SK-N-SH (cell line): ENCODE results near the gene PSTPIP2. TPM values are rescaled to one million over a fixed set of nuclear protein-coding genes. Genes with fewer than 3 reads are reported as not detected.
A peak's percentile ranks its signal among the peaks of the same experiment; 100 is the strongest.

Source experiments
- CTCF ChIA-PET: fragments of 300-600, 350-600 bp; formaldehyde crosslinking; extraction: SDS; loops from one replicate; lab custom pipeline; 2021; lab: Yijun Ruan, JAX
- POLR2A ChIA-PET: fragments of 350-600 bp; sonication (Branson Sonifier 250); formaldehyde crosslinking; extraction: SDS; loops from one replicate; lab custom pipeline; 2020; ENCODE audit warnings: antibody characterized with exemption, inconsistent platforms; lab: Yijun Ruan, JAX
- DNase-seq: peaks from one replicate; pipeline ENCODE4 v3.0.0; 2012
- H2AFZ ChIP-seq: fragments of 200-600 bp; sonication (generic); 2 replicates; pipeline ENCODE4 v1.8.1; 2016; ENCODE audit warnings: antibody characterized with exemption, mild to moderate bottlenecking, low read depth
- H3F3A ChIP-seq: fragments of 200-600 bp; sonication (generic); replicated peaks from 2 replicates; pipeline ENCODE3; 2016; ENCODE audit warnings: antibody characterized with exemption, mild to moderate bottlenecking; ENCODE audit not compliant: insufficient read depth
- H3K27ac ChIP-seq, 2 experiments: fragments of 200-500 bp in 1 of 2; fragments of 200-600 bp in 1 of 2; sonication (Bioruptor generic) in 1 of 2; sonication (generic), shearing (Covaris generic) in 1 of 2; 2 replicates each; pipeline versions ENCODE4 v1.5.1 to v1.6.1; 2014 to 2016; ENCODE audit warnings: low read depth in 2 of 2, inconsistent platforms in 1 of 2, low read length in 1 of 2, mild to moderate bottlenecking in 1 of 2, mixed read lengths in 1 of 2
- H3K27me3 ChIP-seq: fragments of 200-600 bp; sonication (generic), shearing (Covaris generic); 2 replicates; pipeline ENCODE4 v1.6.1; 2016; ENCODE audit warnings: mixed run types; ENCODE audit not compliant: insufficient read depth
- H3K36me3 ChIP-seq, 2 experiments: fragments of 200-500 bp in 1 of 2; fragments of 200-600 bp in 1 of 2; sonication (Bioruptor generic) in 1 of 2; sonication (generic) in 1 of 2; replicated peaks in 1 of 2; 2 replicates each; pipeline versions ENCODE3 to v1.5.1; 2014 to 2016; ENCODE audit warnings: low read length in 1 of 2, mild to moderate bottlenecking in 1 of 2; ENCODE audit not compliant: insufficient read depth in 2 of 2, control insufficient read depth in 1 of 2
- H3K4me1 ChIP-seq, 2 experiments: fragments of 200-500 bp in 1 of 2; fragments of 200-600 bp in 1 of 2; sonication (Bioruptor generic) in 1 of 2; sonication (generic), shearing (Covaris generic) in 1 of 2; 2 replicates each; pipeline versions ENCODE4 v1.5.1 to v1.6.1; 2014 to 2016; ENCODE audit warnings: low read depth in 1 of 2, low read length in 1 of 2, mixed run types in 1 of 2; ENCODE audit not compliant: insufficient read depth in 2 of 2, control insufficient read depth in 1 of 2
- H3K4me2 ChIP-seq: fragments of 200-600 bp; sonication (generic), shearing (Covaris generic); 2 replicates; pipeline ENCODE4 v1.6.1; 2017; ENCODE audit warnings: mixed run types
- H3K4me3 ChIP-seq, 2 experiments: fragments of 200-500 bp in 1 of 2; fragments of 200-600 bp in 1 of 2; sonication (Bioruptor generic) in 1 of 2; sonication (generic), shearing (Covaris generic) in 1 of 2; 2 replicates each; pipeline versions ENCODE4 v1.5.1 to v1.8.1; 2014 to 2016; ENCODE audit warnings: low read depth in 2 of 2, inconsistent platforms in 1 of 2, low read length in 1 of 2, mild to moderate bottlenecking in 1 of 2, mixed read lengths in 1 of 2, moderate library complexity in 1 of 2
- H3K79me2 ChIP-seq: fragments of 200-600 bp; sonication (generic); 2 replicates; pipeline ENCODE4 v1.8.1; 2017; ENCODE audit warnings: mild to moderate bottlenecking; ENCODE audit not compliant: insufficient read depth
- H3K9ac ChIP-seq: fragments of 200-600 bp; sonication (generic); 2 replicates; pipeline ENCODE4 v1.6.1; 2017; ENCODE audit warnings: mixed run types
- H3K9me2 ChIP-seq: fragments of 200-600 bp; sonication (generic); 2 replicates; pipeline ENCODE4 v1.6.1; 2017; ENCODE audit warnings: mixed run types
- H3K9me3 ChIP-seq: fragments of 200-600 bp; sonication (generic); 2 replicates; pipeline ENCODE4 v1.6.1; 2017; ENCODE audit warnings: mixed run types, mild to moderate bottlenecking, moderate library complexity
- H4K20me1 ChIP-seq: fragments of 200-600 bp; sonication (generic); 2 replicates; pipeline ENCODE4 v1.6.1; 2017; ENCODE audit warnings: mild to moderate bottlenecking, mixed run types; ENCODE audit not compliant: insufficient read depth
- CHD2 ChIP-seq: fragments of 150-350 bp; IDR thresholded peaks from 2 replicates; pipeline ENCODE4 v1.6.1; 2018; ENCODE audit warnings: low read length; ENCODE audit not compliant: partially characterized antibody
- ELF1 ChIP-seq: IDR thresholded peaks from 2 replicates; pipeline ENCODE4 v1.4.0; 2012
- EP300 ChIP-seq, 2 experiments: IDR thresholded peaks; 2 replicates each; pipeline versions ENCODE4 v1.4.0 to v1.6.1; 2012; ENCODE audit warnings: borderline replicate concordance in 1 of 2, low read depth in 1 of 2, low read length in 1 of 2
- EZH2phosphoT487 ChIP-seq: fragments of 200-600 bp; sonication (generic); IDR thresholded peaks from 2 replicates; pipeline ENCODE4 v1.6.1; 2017; ENCODE audit warnings: low read depth, mixed run types, mild to moderate bottlenecking, antibody characterized with exemption, moderate library complexity, borderline replicate concordance
- FOSL2 ChIP-seq: IDR thresholded peaks from 2 replicates; pipeline ENCODE4 v1.4.0; 2012; ENCODE audit warnings: low read depth, mild to moderate bottlenecking, moderate library complexity, borderline replicate concordance
- FOXJ3 ChIP-seq: sonication (generic); formaldehyde crosslinking; IDR thresholded peaks from 2 replicates; pipeline ENCODE4 v1.5.1; 2020; ENCODE audit warnings: mild to moderate bottlenecking, missing genetic modification reagents
- FOXM1 ChIP-seq: IDR thresholded peaks from 2 replicates; pipeline ENCODE4 v1.4.0; 2012; ENCODE audit warnings: low read depth, mild to moderate bottlenecking
- GABPA ChIP-seq: IDR thresholded peaks from 2 replicates; pipeline ENCODE4 v1.4.0; 2012; ENCODE audit warnings: low read depth, mild to moderate bottlenecking
- JUND ChIP-seq: IDR thresholded peaks from 2 replicates; pipeline ENCODE4 v1.4.0; 2012
- NFIC ChIP-seq: IDR thresholded peaks from 2 replicates; pipeline ENCODE4 v1.4.0; 2012; ENCODE audit warnings: borderline replicate concordance
- NRF1 ChIP-seq: IDR thresholded peaks from 2 replicates; pipeline ENCODE4 v1.6.1; 2012; ENCODE audit warnings: low read depth, mild to moderate bottlenecking, low read length
- POLR2AphosphoS5 ChIP-seq: IDR thresholded peaks from 2 replicates; pipeline ENCODE4 v1.6.1; 2012; ENCODE audit warnings: low read depth, low read length
- RAD21 ChIP-seq: IDR thresholded peaks from 2 replicates; pipeline ENCODE4 v1.6.1; 2012; ENCODE audit warnings: mild to moderate bottlenecking, low read length
- RFX5 ChIP-seq: IDR thresholded peaks from 2 replicates; pipeline ENCODE4 v1.6.1; 2012; ENCODE audit warnings: mild to moderate bottlenecking, improper control_type of control experiment, low read length
- RXRA ChIP-seq: IDR thresholded peaks from 2 replicates; pipeline ENCODE4 v1.4.0; 2012; ENCODE audit warnings: low read depth, mild to moderate bottlenecking, borderline replicate concordance
- SIN3A ChIP-seq: IDR thresholded peaks from 2 replicates; pipeline ENCODE4 v1.6.1; 2012; ENCODE audit warnings: low read depth, mild to moderate bottlenecking, low read length, moderate library complexity, borderline replicate concordance
- TAF1 ChIP-seq: IDR thresholded peaks from 2 replicates; pipeline ENCODE4 v1.6.1; 2012; ENCODE audit warnings: low read depth, mild to moderate bottlenecking, low read length, moderate library complexity, borderline replicate concordance
- TCF12 ChIP-seq: IDR thresholded peaks from 2 replicates; pipeline ENCODE4 v1.4.0; 2012
- TEAD4 ChIP-seq: IDR thresholded peaks from 2 replicates; pipeline ENCODE4 v1.4.0; 2012; ENCODE audit warnings: mild to moderate bottlenecking, borderline replicate concordance; ENCODE audit not compliant: insufficient read depth
- YY1 ChIP-seq: IDR thresholded peaks from 2 replicates; pipeline ENCODE4 v1.4.0; 2012; ENCODE audit warnings: low read depth, mild to moderate bottlenecking
- WGBS: methylation state at CpG from one replicate; pipeline ENCODE4 v1.1.6; 2017; ENCODE audit warnings: low lambda C conversion rate; 5-methylcytosine and 5-hydroxymethylcytosine counted together
- polyA plus RNA-seq, 3 experiments: library from polyadenylated mRNA; depleted of rRNA; stranded (reverse); fragments of >200 nt; gene quantifications; 2 replicates each; pipeline ENCODE4 v1.2.3, GENCODE V29; 2012
- TF ChIP-seq, protein P1 (sequence below): IDR thresholded peaks from 2 replicates; pipeline ENCODE4 v1.4.0; 2012; ENCODE audit warnings: low read depth, borderline replicate concordance
- TF ChIP-seq, protein P2 (sequence below): IDR thresholded peaks from 2 replicates; pipeline ENCODE4 v1.4.0; 2012; ENCODE audit warnings: low read depth
- TF ChIP-seq, protein P3 (sequence below): IDR thresholded peaks from 2 replicates; pipeline ENCODE4 v1.6.1; 2012; ENCODE audit warnings: mild to moderate bottlenecking, low read depth, low read length, moderate library complexity
- TF ChIP-seq, protein P4 (sequence below): IDR thresholded peaks from 2 replicates; pipeline ENCODE4 v1.4.0; 2012; ENCODE audit warnings: low read depth, borderline replicate concordance
- TF ChIP-seq, protein P5 (sequence below): IDR thresholded peaks from 2 replicates; pipeline ENCODE4; 2012

PSTPIP2 gene
- polyA plus RNA-seq, 1 of the 3 experiments (the other 2 are of a cell fraction), result 9.5 TPM

DNA sequence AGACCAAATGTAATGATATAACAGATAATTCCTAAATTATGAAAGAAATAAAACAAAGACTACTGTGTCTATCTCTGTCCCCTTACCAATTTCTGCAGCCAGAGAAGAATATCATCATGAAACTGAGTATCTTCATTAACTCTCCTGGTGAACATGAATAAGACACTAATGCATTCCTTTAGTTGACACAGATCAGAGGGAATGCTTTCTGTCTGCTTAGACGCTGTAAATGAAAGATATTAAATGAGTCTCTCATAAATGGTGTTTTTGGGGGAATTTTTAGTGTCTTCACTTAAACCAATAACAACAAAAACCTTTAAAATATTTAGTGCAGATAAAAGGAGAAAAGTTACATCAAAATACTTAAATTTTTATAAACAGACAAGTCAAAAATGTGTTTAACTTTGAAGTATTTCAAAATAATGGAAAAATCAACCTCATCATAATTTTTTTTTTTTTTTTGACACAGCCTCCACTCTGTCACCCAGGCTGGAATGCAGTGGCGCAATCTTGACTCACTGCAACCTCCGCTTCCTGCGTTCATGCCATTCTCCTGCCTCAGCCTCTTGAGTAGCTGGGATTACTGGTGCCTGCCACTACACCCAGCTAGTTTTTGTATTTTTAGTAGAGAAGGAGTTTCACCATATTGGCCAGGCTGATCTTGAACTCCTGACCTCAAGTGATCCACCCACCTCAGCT, 120.9 kb downstream of the PSTPIP2 start:
- peak overlapping the region; percentile 36 to 86; a peak in 3 of 4 replicates for H3K27ac ChIP-seq
- peak overlapping the region; percentile 56 for H3K9ac ChIP-seq
- ChIA-PET POLR2A (no interaction called here), CTCF (interaction anchor here (0.6 kb wide), 1 partner anchor 153 kb away, joined by 3 read pairs; the partner anchor contains the start of gene HAUS1)
- peaks cover 0 to 35% of the 10 kb centered on the region in 2 experiments; a peak in 2 of 4 replicates for H3K4me1 ChIP-seq
- H3K9me2 ChIP-seq, result no peaks in the 10 kb centered on the region
- peaks cover 50% of the 10 kb centered on the region for H3F3A ChIP-seq
- no peaks in the 10 kb centered on the region for H3K27me3 ChIP-seq
- H4K20me1 ChIP-seq, result no peaks in the 10 kb centered on the region
- no peak for DNase-seq
- no peak overlapping the region for H3K4me3 ChIP-seq
- TF ChIP-seq GABPA (no peak), RFX5 (no peak), NRF1 (no peak), FOSL2 (peak; percentile 87), NFIC (peak; percentile 64; the same call in 1 of the 2 replicates), EZH2phosphoT487 (no peak), TEAD4 (peak; percentile 94), RXRA (peak; percentile 87), EP300 (IDR thresholded peaks at IDR 0.05; ENCODE audit: borderline replicate concordance in 1 of 2, low read depth in 1 of 2, low read length in 1 of 2) (peak in 1 of 2 experiments; percentile 86; a peak in 2 of 4 replicates), JUND (peak; percentile 84), RAD21 (no peak), FOXM1 (peak; percentile 39; the same call in 1 of the 2 replicates), FOXJ3 (no peak), YY1 (no peak; the same call in 1 of the 2 replicates), SIN3A (no peak), TCF12 (peak; percentile 75), ELF1 (0 out of 2 replicates have a peak, but pooled peaks have one; percentile 35), TAF1 (no peak), CHD2 (no peak), POLR2AphosphoS5 (no peak)
- TF ChIP-seq, protein P1, sequence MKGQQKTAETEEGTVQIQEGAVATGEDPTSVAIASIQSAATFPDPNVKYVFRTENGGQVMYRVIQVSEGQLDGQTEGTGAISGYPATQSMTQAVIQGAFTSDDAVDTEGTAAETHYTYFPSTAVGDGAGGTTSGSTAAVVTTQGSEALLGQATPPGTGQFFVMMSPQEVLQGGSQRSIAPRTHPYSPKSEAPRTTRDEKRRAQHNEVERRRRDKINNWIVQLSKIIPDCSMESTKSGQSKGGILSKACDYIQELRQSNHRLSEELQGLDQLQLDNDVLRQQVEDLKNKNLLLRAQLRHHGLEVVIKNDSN, result no peak
- TF ChIP-seq, protein P2, sequence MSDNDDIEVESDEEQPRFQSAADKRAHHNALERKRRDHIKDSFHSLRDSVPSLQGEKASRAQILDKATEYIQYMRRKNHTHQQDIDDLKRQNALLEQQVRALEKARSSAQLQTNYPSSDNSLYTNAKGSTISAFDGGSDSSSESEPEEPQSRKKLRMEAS, result peak; percentile 68; the same call in 1 of the 2 replicates
- TF ChIP-seq, protein P3, sequence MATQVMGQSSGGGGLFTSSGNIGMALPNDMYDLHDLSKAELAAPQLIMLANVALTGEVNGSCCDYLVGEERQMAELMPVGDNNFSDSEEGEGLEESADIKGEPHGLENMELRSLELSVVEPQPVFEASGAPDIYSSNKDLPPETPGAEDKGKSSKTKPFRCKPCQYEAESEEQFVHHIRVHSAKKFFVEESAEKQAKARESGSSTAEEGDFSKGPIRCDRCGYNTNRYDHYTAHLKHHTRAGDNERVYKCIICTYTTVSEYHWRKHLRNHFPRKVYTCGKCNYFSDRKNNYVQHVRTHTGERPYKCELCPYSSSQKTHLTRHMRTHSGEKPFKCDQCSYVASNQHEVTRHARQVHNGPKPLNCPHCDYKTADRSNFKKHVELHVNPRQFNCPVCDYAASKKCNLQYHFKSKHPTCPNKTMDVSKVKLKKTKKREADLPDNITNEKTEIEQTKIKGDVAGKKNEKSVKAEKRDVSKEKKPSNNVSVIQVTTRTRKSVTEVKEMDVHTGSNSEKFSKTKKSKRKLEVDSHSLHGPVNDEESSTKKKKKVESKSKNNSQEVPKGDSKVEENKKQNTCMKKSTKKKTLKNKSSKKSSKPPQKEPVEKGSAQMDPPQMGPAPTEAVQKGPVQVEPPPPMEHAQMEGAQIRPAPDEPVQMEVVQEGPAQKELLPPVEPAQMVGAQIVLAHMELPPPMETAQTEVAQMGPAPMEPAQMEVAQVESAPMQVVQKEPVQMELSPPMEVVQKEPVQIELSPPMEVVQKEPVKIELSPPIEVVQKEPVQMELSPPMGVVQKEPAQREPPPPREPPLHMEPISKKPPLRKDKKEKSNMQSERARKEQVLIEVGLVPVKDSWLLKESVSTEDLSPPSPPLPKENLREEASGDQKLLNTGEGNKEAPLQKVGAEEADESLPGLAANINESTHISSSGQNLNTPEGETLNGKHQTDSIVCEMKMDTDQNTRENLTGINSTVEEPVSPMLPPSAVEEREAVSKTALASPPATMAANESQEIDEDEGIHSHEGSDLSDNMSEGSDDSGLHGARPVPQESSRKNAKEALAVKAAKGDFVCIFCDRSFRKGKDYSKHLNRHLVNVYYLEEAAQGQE, result no peak
- TF ChIP-seq, protein P4, sequence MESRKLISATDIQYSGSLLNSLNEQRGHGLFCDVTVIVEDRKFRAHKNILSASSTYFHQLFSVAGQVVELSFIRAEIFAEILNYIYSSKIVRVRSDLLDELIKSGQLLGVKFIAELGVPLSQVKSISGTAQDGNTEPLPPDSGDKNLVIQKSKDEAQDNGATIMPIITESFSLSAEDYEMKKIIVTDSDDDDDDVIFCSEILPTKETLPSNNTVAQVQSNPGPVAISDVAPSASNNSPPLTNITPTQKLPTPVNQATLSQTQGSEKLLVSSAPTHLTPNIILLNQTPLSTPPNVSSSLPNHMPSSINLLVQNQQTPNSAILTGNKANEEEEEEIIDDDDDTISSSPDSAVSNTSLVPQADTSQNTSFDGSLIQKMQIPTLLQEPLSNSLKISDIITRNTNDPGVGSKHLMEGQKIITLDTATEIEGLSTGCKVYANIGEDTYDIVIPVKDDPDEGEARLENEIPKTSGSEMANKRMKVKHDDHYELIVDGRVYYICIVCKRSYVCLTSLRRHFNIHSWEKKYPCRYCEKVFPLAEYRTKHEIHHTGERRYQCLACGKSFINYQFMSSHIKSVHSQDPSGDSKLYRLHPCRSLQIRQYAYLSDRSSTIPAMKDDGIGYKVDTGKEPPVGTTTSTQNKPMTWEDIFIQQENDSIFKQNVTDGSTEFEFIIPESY, result peak; percentile 54; the same call in 1 of the 2 replicates
- TF ChIP-seq, protein P5, sequence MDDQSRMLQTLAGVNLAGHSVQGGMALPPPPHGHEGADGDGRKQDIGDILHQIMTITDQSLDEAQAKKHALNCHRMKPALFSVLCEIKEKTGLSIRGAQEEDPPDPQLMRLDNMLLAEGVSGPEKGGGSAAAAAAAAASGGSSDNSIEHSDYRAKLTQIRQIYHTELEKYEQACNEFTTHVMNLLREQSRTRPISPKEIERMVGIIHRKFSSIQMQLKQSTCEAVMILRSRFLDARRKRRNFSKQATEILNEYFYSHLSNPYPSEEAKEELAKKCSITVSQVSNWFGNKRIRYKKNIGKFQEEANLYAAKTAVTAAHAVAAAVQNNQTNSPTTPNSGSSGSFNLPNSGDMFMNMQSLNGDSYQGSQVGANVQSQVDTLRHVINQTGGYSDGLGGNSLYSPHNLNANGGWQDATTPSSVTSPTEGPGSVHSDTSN, result peak; percentile 74
- H3K9me3 ChIP-seq, result no peaks in the 10 kb centered on the region
- peak overlapping the region; percentile 52; the same call in 1 of the 2 replicates for H3K4me2 ChIP-seq
- peaks cover 66 to 83% of the 10 kb centered on the region in 2 experiments for H3K36me3 ChIP-seq
- 21% methylated on average over 4 of the region's 4 CpGs for WGBS
- H3K79me2 ChIP-seq, result peaks cover 69% of the 10 kb centered on the region
- H2AFZ ChIP-seq, result no peak overlapping the region
